HG03060 (cell line): ENCODE measurements around the gene DDC.

Experiments
- ATAC-seq: cut with Tn5 transposase; IDR thresholded peaks from one replicate; pipeline ENCODE4 v1.9.1; 2021; ENCODE audit warnings: low read depth, moderate number of reproducible peaks; ENCODE audit not compliant: unreplicated experiment

Gene DDC

GRCh38 chr7:50491943-50492342 lies 73.3 kb downstream of the DDC start:
- ATAC-seq = no peak

GRCh38 chr7:50491209-50491608 lies 74.0 kb downstream of the DDC start:
- ATAC-seq = no peak

- ATAC-seq = no peak
Measured at GRCh38 chr7:50488379-50488778, 76.8 kb downstream of the DDC start.

GRCh38 chr7:50486512-50486911 lies 78.7 kb downstream of the DDC start:
- ATAC-seq = no peak

GRCh38 chr7:50481867-50482266 lies 83.3 kb downstream of the DDC start:
- ATAC-seq = no peak

- no peak for ATAC-seq
Measured at GRCh38 chr7:50480797-50481196, 84.4 kb downstream of the DDC start.

GRCh38 chr7:50479743-50480517 lies 85.3 kb downstream of the DDC start:
- ATAC-seq = no peak

GRCh38 chr7:50477640-50478039 lies 87.6 kb downstream of the DDC start:
- no peak for ATAC-seq

GRCh38 chr7:50476953-50477625 lies 88.1 kb downstream of the DDC start:
- ATAC-seq = no peak

- no peak for ATAC-seq
Measured at GRCh38 chr7:50475340-50475739, 89.9 kb downstream of the DDC start.

- no peak for ATAC-seq
Measured at GRCh38 chr7:50474382-50475160, 90.6 kb downstream of the DDC start.

- no peak for ATAC-seq
Measured at GRCh38 chr7:50473531-50473930, 91.7 kb downstream of the DDC start.

GRCh38 chr7:50472427-50472826 lies 92.8 kb downstream of the DDC start:
- ATAC-seq = no peak

GRCh38 chr7:50471970-50472369 lies 93.2 kb downstream of the DDC start:
- no peak for ATAC-seq

- no peak for ATAC-seq
Measured at GRCh38 chr7:50470250-50471163, 94.7 kb downstream of the DDC start.

GRCh38 chr7:50469181-50469580 lies 96.0 kb downstream of the DDC start:
- no peak for ATAC-seq

GRCh38 chr7:50467817-50468610 lies 97.2 kb downstream of the DDC start:
- peak; percentile 64 for ATAC-seq

- ATAC-seq = no peak
Measured at GRCh38 chr7:50466815-50467585, 98.2 kb downstream of the DDC start.

GRCh38 chr7:50463035-50463434 lies 102.2 kb downstream of the DDC start:
- no peak for ATAC-seq
